SK-N-SH treated with all-trans-retinoic acid at 6 μM for 48 hours (cell line): ENCODE results near the gene SMYD3.

Source experiments
- ATAC-seq: fragments of 200-7000 bp; cut with Tn5 transposase; 3 replicates; pipeline ENCODE4 v1.9.1; 2020; ENCODE audit warnings: mild to moderate bottlenecking, moderate library complexity
- ARNTL ChIP-seq: fragments of 450-650 bp; formaldehyde crosslinking; IDR thresholded peaks from 2 replicates; pipeline ENCODE4 v1.5.0; 2020; ENCODE audit warnings: low read depth, mild to moderate bottlenecking, moderate library complexity, borderline replicate concordance
- BACH2 ChIP-seq: fragments of 250-450 bp; sonication (Bioruptor Pico); IDR thresholded peaks from 2 replicates; pipeline ENCODE4 v1.9.0; 2021; ENCODE audit warnings: mild to moderate bottlenecking, borderline replicate concordance
- CREB5 ChIP-seq: fragments of 250-450 bp; sonication (Bioruptor Pico); IDR thresholded peaks from 2 replicates; pipeline ENCODE4 v1.5.1; 2020; ENCODE audit warnings: low read depth, mild to moderate bottlenecking, moderate library complexity
- CSRNP3 ChIP-seq: fragments of 250-450 bp; sonication (Bioruptor Pico); IDR thresholded peaks from 2 replicates; pipeline ENCODE4 v1.5.1; 2021; ENCODE audit warnings: mild to moderate bottlenecking, moderate library complexity
- GLIS3 ChIP-seq: fragments of 250-450 bp; sonication (Bioruptor Pico); IDR thresholded peaks from 2 replicates; pipeline ENCODE4 v1.5.0; 2020; ENCODE audit warnings: mild to moderate bottlenecking, moderate library complexity
- ISL1 ChIP-seq: fragments of 250-450 bp; sonication (Bioruptor Pico); IDR thresholded peaks from 2 replicates; pipeline ENCODE4 v2.1.2; 2022; ENCODE audit warnings: mild to moderate bottlenecking, moderate library complexity
- OSR1 ChIP-seq: fragments of 250-450 bp; sonication (Bioruptor Pico); IDR thresholded peaks from 2 replicates; pipeline ENCODE4 v1.8.0; 2022; ENCODE audit warnings: moderate library complexity, mild to moderate bottlenecking, inconsistent platforms
- PATZ1 ChIP-seq: fragments of 250-450 bp; sonication (Bioruptor Pico); IDR thresholded peaks from 2 replicates; pipeline ENCODE4 v1.8.0; 2020; ENCODE audit warnings: mild to moderate bottlenecking, moderate library complexity, borderline replicate concordance
- POU6F1 ChIP-seq: fragments of 250-450 bp; sonication (Bioruptor Pico); IDR thresholded peaks from 2 replicates; pipeline ENCODE4 v1.8.0; 2021; ENCODE audit warnings: low read depth, mild to moderate bottlenecking, moderate library complexity, borderline replicate concordance
- PPARA ChIP-seq: fragments of 250-450 bp; sonication (Bioruptor Pico); IDR thresholded peaks from 2 replicates; pipeline ENCODE4 v1.5.0; 2020; ENCODE audit warnings: mild to moderate bottlenecking, borderline replicate concordance
- RARB ChIP-seq: fragments of 250-450 bp; sonication (Bioruptor Pico); IDR thresholded peaks from 2 replicates; pipeline ENCODE4 v1.8.0; 2021; ENCODE audit warnings: mild to moderate bottlenecking, moderate library complexity
- SNAI2 ChIP-seq: fragments of 250-450 bp; sonication (Bioruptor Pico); IDR thresholded peaks from 2 replicates; pipeline ENCODE4 v1.5.0; 2020; ENCODE audit warnings: mild to moderate bottlenecking, moderate library complexity
- TCF4 ChIP-seq: fragments of 250-450 bp; sonication (Bioruptor Pico); IDR thresholded peaks from 2 replicates; pipeline ENCODE4 v1.8.0; 2021; ENCODE audit warnings: mild to moderate bottlenecking, moderate library complexity, borderline replicate concordance
- TOX ChIP-seq: fragments of 250-450 bp; sonication (Bioruptor Pico); IDR thresholded peaks from 2 replicates; pipeline ENCODE4 v1.8.0; 2021; ENCODE audit warnings: mild to moderate bottlenecking, moderate library complexity, borderline replicate concordance
- TSHZ2 ChIP-seq: fragments of 250-450 bp; sonication (Bioruptor Pico); IDR thresholded peaks from 2 replicates; pipeline ENCODE4 v1.5.0; 2020; ENCODE audit warnings: mild to moderate bottlenecking, moderate library complexity
- ZC3H10 ChIP-seq: fragments of 250-450 bp; sonication (Bioruptor Pico); IDR thresholded peaks from 2 replicates; pipeline ENCODE4 v1.5.1; 2021; ENCODE audit warnings: mild to moderate bottlenecking, moderate library complexity
- ZFP3 ChIP-seq: fragments of 250-450 bp; sonication (Bioruptor Pico); IDR thresholded peaks from 2 replicates; pipeline ENCODE4 v1.5.0; 2020; ENCODE audit warnings: mild to moderate bottlenecking, moderate library complexity
- ZFP30 ChIP-seq: fragments of 450-650 bp; formaldehyde crosslinking; IDR thresholded peaks from 2 replicates; pipeline ENCODE4 v1.5.0; 2022; ENCODE audit warnings: mild to moderate bottlenecking, moderate library complexity
- ZNF565 ChIP-seq: fragments of 450-650 bp; formaldehyde crosslinking; conservative IDR thresholded peaks from 2 replicates; pipeline ENCODE4 v1.5.0; 2020; ENCODE audit warnings: low read depth, mild to moderate bottlenecking, moderate library complexity
- ZNF70 ChIP-seq: fragments of 450-650 bp; formaldehyde crosslinking; IDR thresholded peaks from 2 replicates; pipeline ENCODE4 v1.5.0; 2020; ENCODE audit warnings: mild to moderate bottlenecking, moderate library complexity
- ZNF8 ChIP-seq: fragments of 450-650 bp; formaldehyde crosslinking; IDR thresholded peaks from 2 replicates; pipeline ENCODE4 v1.5.0; 2020; ENCODE audit warnings: mild to moderate bottlenecking, moderate library complexity

Gene SMYD3

GRCh38 chr1:246445503-246445902 lies 61.6 kb downstream of the SMYD3 start:
- no peak for ATAC-seq
- TF ChIP-seq ISL1 (CRISPR knock-in tag) (no peak), PATZ1 (no peak), SNAI2 (CRISPR knock-in tag) (no peak), TSHZ2 (no peak), RARB (CRISPR knock-in tag) (no peak), TOX (CRISPR knock-in tag) (no peak), ZFP30 (no peak), ZNF8 (no peak), BACH2 (CRISPR knock-in tag) (no peak), ZC3H10 (CRISPR knock-in tag) (no peak), ZFP3 (CRISPR knock-in tag) (no peak), ZNF70 (no peak)

- TF ChIP-seq ZC3H10 (CRISPR knock-in tag) (no peak), GLIS3 (no peak), ZNF8 (no peak), POU6F1 (no peak), RARB (CRISPR knock-in tag) (no peak), ARNTL (CRISPR knock-in tag) (no peak), CSRNP3 (CRISPR knock-in tag) (no peak), OSR1 (no peak), TSHZ2 (no peak), ISL1 (CRISPR knock-in tag) (no peak), TOX (CRISPR knock-in tag) (no peak)
- no peak for ATAC-seq
Measured at GRCh38 chr1:246444617-246445016, 62.5 kb downstream of the SMYD3 start.

GRCh38 chr1:246437961-246438360 lies 69.1 kb downstream of the SMYD3 start:
- no peak for ATAC-seq
- TF ChIP-seq ARNTL (CRISPR knock-in tag) (no peak), TSHZ2 (no peak), ZFP3 (CRISPR knock-in tag) (no peak), ZC3H10 (CRISPR knock-in tag) (no peak), ISL1 (CRISPR knock-in tag) (no peak), ZNF565 (no peak), ZFP30 (no peak), OSR1 (no peak), SNAI2 (CRISPR knock-in tag) (no peak), POU6F1 (no peak), PPARA (CRISPR knock-in tag) (no peak), ZNF70 (no peak), CREB5 (CRISPR knock-in tag) (no peak), TCF4 (CRISPR knock-in tag) (no peak)
